Glutamatergic neuron (in vitro differentiated cells): Measurements from ENCODE around the gene IRF2BP1. TPM values are rescaled to one million over a fixed set of nuclear protein-coding genes. Genes with fewer than 3 reads are reported as not detected.

ENCODE experiments used
- DNase-seq: peaks from one replicate; pipeline ENCODE4 v3.0.0; 2022
- H3K27ac Mint-ChIP-seq: one replicate; pipeline ENCODE4 v1.8.0; 2020; ENCODE audit warnings: mild to moderate bottlenecking, mixed read lengths, inconsistent platforms; ENCODE audit not compliant: unreplicated experiment
- H3K27me3 Mint-ChIP-seq: one replicate; pipeline ENCODE4 v1.8.0; 2020; ENCODE audit warnings: mild to moderate bottlenecking, moderate library complexity, mixed read lengths, inconsistent platforms; ENCODE audit not compliant: unreplicated experiment
- H3K36me3 Mint-ChIP-seq: one replicate; pipeline ENCODE4 v1.8.0; 2020; ENCODE audit warnings: mild to moderate bottlenecking, mixed read lengths, inconsistent platforms; ENCODE audit not compliant: unreplicated experiment
- H3K4me1 Mint-ChIP-seq: one replicate; pipeline ENCODE4 v1.8.0; 2020; ENCODE audit warnings: mild to moderate bottlenecking, low read depth, mixed read lengths, inconsistent platforms; ENCODE audit not compliant: unreplicated experiment
- H3K4me3 Mint-ChIP-seq: one replicate; pipeline ENCODE4 v1.8.0; 2020; ENCODE audit warnings: mild to moderate bottlenecking, mixed read lengths, inconsistent platforms; ENCODE audit not compliant: unreplicated experiment
- H3K9me3 Mint-ChIP-seq: one replicate; pipeline ENCODE4 v1.8.0; 2020; ENCODE audit warnings: mild to moderate bottlenecking, moderate library complexity, mixed read lengths, inconsistent platforms; ENCODE audit not compliant: unreplicated experiment
- CTCF ChIP-seq: fragments of 200-600 bp; sonication (generic); IDR thresholded peaks from one replicate; pipeline ENCODE4 v1.5.0; 2021; ENCODE audit not compliant: partially characterized antibody, unreplicated experiment
- total RNA-seq: library from RNA; stranded (reverse); fragmentation: NEBNext Ultra II Directional; extraction: Animal tissue kit (Norgen Biotek cat#: 25700); gene quantifications from one replicate; pipeline ENCODE4 v1.2.1, GENCODE V29; 2021; ENCODE audit not compliant: unreplicated experiment

IRF2BP1 gene
- total RNA-seq, 1 donor from 2014 or later: 19.2 TPM

DNA sequence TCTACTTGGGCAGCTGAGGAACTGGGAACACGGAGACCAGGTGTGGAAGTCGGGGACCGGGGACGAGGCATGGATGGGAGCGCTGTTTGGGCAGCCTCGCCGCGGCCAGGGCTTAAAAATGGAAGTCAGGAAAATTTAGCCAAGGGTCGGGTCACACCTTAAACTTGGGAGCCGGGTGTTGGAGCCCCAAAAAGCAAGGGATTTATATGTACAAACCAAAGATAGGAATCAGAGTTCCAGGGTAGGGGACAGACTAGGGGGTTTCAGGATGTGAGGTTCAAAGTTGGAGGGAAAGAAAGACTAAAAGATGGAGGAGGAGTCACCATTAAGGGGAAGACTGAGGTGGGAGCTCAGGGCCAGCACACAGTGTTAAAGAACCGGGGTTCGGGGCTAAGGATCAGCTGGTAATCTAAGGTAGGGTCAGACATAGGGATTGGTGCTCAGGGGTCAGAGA, 21.3 kb downstream of the IRF2BP1 start:
- peak overlapping the region; percentile 64 for H3K4me3 Mint-ChIP-seq
- DNase-seq: no peak
- no peak overlapping the region for H3K27ac Mint-ChIP-seq
- H3K4me1 Mint-ChIP-seq: no peaks in the 10 kb centered on the region
- peaks cover 30% of the 10 kb centered on the region for H3K27me3 Mint-ChIP-seq
- peaks cover 15% of the 10 kb centered on the region for H3K9me3 Mint-ChIP-seq
- TF ChIP-seq CTCF: no peak
- no peaks in the 10 kb centered on the region for H3K36me3 Mint-ChIP-seq

DNA sequence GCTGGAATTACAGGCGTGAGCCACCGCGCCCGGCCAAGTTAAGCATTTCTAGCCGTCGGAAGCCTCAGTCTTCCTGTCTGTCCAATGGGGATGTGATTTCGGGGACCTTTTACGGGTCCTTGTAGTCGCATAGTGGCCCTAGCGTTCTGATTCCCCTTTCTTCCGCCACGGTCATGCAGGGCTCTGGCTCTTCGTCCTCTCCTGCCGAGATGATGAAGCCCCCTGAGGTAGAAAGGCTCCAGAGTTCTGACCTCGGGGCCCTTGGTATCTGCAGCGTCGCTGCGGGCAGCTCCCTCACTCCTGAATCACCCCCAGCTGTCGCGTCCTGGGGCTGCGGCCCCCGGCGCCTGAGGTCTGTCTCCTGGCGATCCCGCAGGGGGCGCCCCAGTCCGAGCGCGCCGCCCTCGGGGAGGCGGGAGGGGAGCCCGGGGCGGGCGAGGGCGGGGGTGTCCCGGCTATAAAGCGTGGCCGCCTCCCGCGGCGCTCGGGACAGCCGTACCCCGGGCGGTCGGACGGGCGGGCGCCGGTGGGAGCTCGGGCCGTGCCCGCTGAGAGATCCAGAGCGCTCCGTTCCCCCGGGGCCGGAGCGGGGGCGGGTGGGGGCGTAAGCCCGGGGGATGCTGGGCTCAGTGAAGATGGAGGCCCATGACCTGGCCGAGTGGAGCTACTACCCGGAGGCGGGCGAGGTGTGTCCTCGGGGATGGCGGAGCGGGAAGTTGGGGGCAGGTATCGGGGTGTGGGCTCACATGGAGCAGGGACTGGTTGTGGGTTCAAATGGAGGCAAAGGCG, 21.9 kb downstream of the IRF2BP1 start, which contains the start of gene FOXA3:
Gene FOXA3, plus strand, starts transcription at position 487 of the 789 bp plus-strand sequence. Its CDS starts 131 bp downstream, at position 618.
- Mint-ChIP-seq H3K36me3 (no peaks in the 10 kb centered on the region), H3K27ac (peak within 1 kb of the TSS; percentile 99), H3K27me3 (peaks cover 30% of the 10 kb centered on the region), H3K4me3 (peak within 1 kb of the TSS; percentile 98), H3K4me1 (no peaks in the 10 kb centered on the region), H3K9me3 (peaks cover 15% of the 10 kb centered on the region)
- peak; percentile 51 for DNase-seq
- peak; percentile 71 for TF ChIP-seq CTCF

DNA sequence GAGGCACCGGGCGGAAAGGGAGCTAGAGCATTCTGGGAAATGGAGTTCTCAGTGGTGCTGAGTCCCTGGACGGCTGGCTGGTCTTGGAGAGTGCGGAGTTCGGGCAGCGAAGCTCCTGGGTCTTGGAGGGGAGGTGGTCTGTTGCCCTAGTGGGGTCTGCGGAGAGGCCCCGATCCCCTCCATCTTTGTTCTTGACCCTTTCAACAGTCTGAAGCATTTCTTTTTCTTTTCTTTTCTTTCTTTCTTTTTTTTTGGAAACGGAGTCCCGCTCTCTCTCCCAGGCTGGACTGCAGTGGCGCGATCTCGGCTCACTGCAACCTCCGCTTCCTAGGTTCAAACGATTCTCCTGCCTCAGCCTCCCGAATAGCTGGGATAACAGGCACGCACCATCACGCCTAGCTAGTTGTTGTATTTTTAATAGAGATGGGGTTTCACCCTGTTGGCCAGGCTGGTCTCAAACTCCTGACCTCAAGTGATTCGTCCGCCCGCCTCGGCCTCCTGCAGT, 22.6 kb downstream of the IRF2BP1 start:
- Mint-ChIP-seq H3K4me3 (peak overlapping the region; percentile 98), H3K27me3 (peaks cover 30% of the 10 kb centered on the region), H3K27ac (peak overlapping the region; percentile 99), H3K36me3 (peaks cover 5% of the 10 kb centered on the region), H3K9me3 (peaks cover 15% of the 10 kb centered on the region), H3K4me1 (no peaks in the 10 kb centered on the region)
- no peak for DNase-seq
- TF ChIP-seq CTCF: no peak

DNA sequence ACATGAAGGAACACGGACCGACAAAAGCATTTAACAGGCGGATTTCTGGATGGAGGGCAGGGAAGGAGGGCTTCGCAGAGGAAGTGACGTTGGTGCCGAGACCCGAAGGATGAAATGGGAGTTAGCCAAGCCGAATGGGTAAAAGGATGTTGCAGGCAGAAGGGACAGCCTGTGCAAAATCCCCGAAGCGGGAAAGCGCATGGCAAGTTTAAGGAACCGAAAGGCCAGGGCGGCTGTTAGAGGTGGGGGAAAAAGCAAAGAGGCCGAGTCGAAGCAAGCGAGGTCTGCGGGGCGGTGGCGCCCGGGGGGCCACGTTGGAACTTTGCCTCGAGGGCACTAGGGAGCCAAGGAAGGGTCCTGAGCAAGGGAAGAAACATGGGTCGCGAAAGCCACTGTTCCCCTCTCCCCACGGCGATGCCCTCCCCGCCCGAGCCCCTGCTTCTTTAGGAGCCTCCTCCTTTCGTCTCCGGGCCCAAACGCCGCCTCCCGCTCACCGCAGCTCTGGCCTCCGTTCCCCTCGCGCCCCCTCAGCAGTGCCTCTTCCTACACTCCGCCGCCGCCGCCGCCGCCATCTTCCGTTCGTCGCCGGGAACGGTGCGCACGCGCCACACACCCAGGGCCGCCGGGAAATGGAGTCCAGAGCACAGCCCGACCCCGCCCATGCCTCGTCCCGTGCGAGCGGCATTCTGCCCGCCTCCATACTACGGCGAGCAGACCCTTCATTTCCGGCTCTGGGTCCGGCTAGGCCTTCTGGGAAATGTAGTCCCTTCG, 23.2 kb downstream of the IRF2BP1 start, which contains the start of gene SYMPK:
Gene SYMPK, minus strand, starts transcription at position 584 of the 771 bp plus-strand sequence. CDS start 8,652 bp downstream, outside the sequence.
- peak; percentile 99 for DNase-seq
- peak within 1 kb of the TSS; percentile 99 for H3K27ac Mint-ChIP-seq
- no peak for TF ChIP-seq CTCF
- H3K9me3 Mint-ChIP-seq: peaks cover 15% of the 10 kb centered on the region
- H3K4me3 Mint-ChIP-seq: peak within 1 kb of the TSS; percentile 98
- H3K4me1 Mint-ChIP-seq: no peaks in the 10 kb centered on the region
- H3K36me3 Mint-ChIP-seq: peaks cover 5% of the 10 kb centered on the region
- H3K27me3 Mint-ChIP-seq: peaks cover 28% of the 10 kb centered on the region
